GM23338 (cell line): Measurements from ENCODE around the gene MAN1A2. TPM values are rescaled to one million over a fixed set of nuclear protein-coding genes. Genes with fewer than 3 reads are reported as not detected.

Experiments used
- ATAC-seq: fragments of 200-7000 bp; cut with Tn5 transposase; 3 replicates; pipeline ENCODE4 v1.9.1; 2020
- DNase-seq: peaks from one replicate; pipeline ENCODE4 v3.0.0-alpha.2; 2015; ENCODE audit warnings: low spot score
- H2AFZ ChIP-seq: fragments of 200-600 bp; sonication (generic); 2 replicates; pipeline ENCODE4 v1.8.0; 2016; ENCODE audit warnings: antibody characterized with exemption, mild to moderate bottlenecking, moderate library complexity
- H3F3A ChIP-seq: fragments of 200-600 bp; sonication (generic); replicated peaks from 2 replicates; pipeline ENCODE4 v1.8.0; 2017; ENCODE audit warnings: antibody characterized with exemption, mixed run types, low read depth
- H3K27ac ChIP-seq: fragments of 200-600 bp; sonication (generic); 2 replicates; pipeline ENCODE4 v1.6.1; 2016; ENCODE audit warnings: low read depth
- H3K27me3 ChIP-seq: fragments of 200-600 bp; sonication (generic); 2 replicates; pipeline ENCODE4 v1.8.0; 2016; ENCODE audit warnings: mild to moderate bottlenecking, mixed run types, moderate library complexity; ENCODE audit not compliant: insufficient read depth
- H3K36me3 ChIP-seq: fragments of 200-600 bp; sonication (generic); 2 replicates; pipeline ENCODE4 v1.8.0; 2016; ENCODE audit warnings: mild to moderate bottlenecking; ENCODE audit not compliant: insufficient read depth
- H3K4me1 ChIP-seq: fragments of 200-600 bp; sonication (generic); 2 replicates; pipeline ENCODE4 v1.8.0; 2016; ENCODE audit warnings: mild to moderate bottlenecking, moderate library complexity; ENCODE audit not compliant: insufficient read depth
- H3K4me2 ChIP-seq: fragments of 200-600 bp; sonication (generic); 2 replicates; pipeline ENCODE4 v1.7.1; 2017; ENCODE audit warnings: mixed run types
- H3K4me3 ChIP-seq: fragments of 200-600 bp; sonication (generic); 2 replicates; pipeline ENCODE4 v1.6.1; 2016; ENCODE audit warnings: mixed run types
- H3K79me2 ChIP-seq: fragments of 200-600 bp; sonication (generic); replicated peaks from 2 replicates; pipeline ENCODE4 v1.8.0; 2017; ENCODE audit warnings: mild to moderate bottlenecking; ENCODE audit not compliant: insufficient read depth
- H3K9me2 ChIP-seq: fragments of 200-600 bp; sonication (generic); 2 replicates; pipeline ENCODE4 v1.8.0; 2017; ENCODE audit not compliant: insufficient read depth
- H4K20me1 ChIP-seq: fragments of 200-600 bp; sonication (generic); replicated peaks from 2 replicates; pipeline ENCODE4 v1.8.0; 2017; ENCODE audit warnings: mild to moderate bottlenecking; ENCODE audit not compliant: insufficient read depth
- H3K27ac Mint-ChIP-seq: 2 replicates; pipeline ENCODE4 v1.8.0; 2020; ENCODE audit warnings: inconsistent platforms, mild to moderate bottlenecking, moderate library complexity, mixed read lengths
- H3K27me3 Mint-ChIP-seq: 3 replicates; pipeline ENCODE4 v1.8.0; 2022; ENCODE audit warnings: low read depth, mild to moderate bottlenecking, moderate library complexity, mixed read lengths, inconsistent platforms; ENCODE audit not compliant: insufficient read depth, poor library complexity
- H3K36me3 Mint-ChIP-seq: 3 replicates; pipeline ENCODE4 v1.8.0; 2021; ENCODE audit warnings: low read depth, mild to moderate bottlenecking, inconsistent platforms, moderate library complexity, mixed read lengths
- H3K4me1 Mint-ChIP-seq: 3 replicates; pipeline ENCODE4 v1.8.0; 2020; ENCODE audit warnings: mild to moderate bottlenecking, inconsistent platforms, mixed read lengths
- H3K4me3 Mint-ChIP-seq: 3 replicates; pipeline ENCODE4 v1.8.0; 2021; ENCODE audit warnings: moderate library complexity, mild to moderate bottlenecking, inconsistent platforms, mixed read lengths
- H3K9me3 Mint-ChIP-seq: 3 replicates; pipeline ENCODE4 v1.8.0; 2020; ENCODE audit warnings: moderate library complexity, mild to moderate bottlenecking, inconsistent platforms, mixed read lengths
- CTCF ChIP-seq, 2 experiments: fragments of 200-600 bp in 1 of 2; sonication (generic) in 1 of 2; conservative IDR thresholded peaks; 2 replicates each; pipeline versions ENCODE4 v1.5.1 to v1.6.1; 2016 to 2017; ENCODE audit warnings: antibody characterized with exemption in 2 of 2, low read depth in 2 of 2, mild to moderate bottlenecking in 2 of 2, moderate library complexity in 1 of 2
- ETS1 ChIP-seq: IDR thresholded peaks from 2 replicates; pipeline ENCODE4 v1.6.1; 2016; ENCODE audit warnings: antibody characterized with exemption
- EZH2 ChIP-seq: fragments of 200-600 bp; sonication (generic); IDR thresholded peaks from one replicate; pipeline ENCODE4 v1.8.0; 2017; ENCODE audit warnings: antibody characterized with exemption, mild to moderate bottlenecking, low read depth; ENCODE audit not compliant: unreplicated experiment
- EZH2phosphoT487 ChIP-seq: fragments of 200-600 bp; sonication (generic); IDR thresholded peaks from one replicate; pipeline ENCODE4 v1.8.1; 2018; ENCODE audit warnings: antibody characterized with exemption; ENCODE audit not compliant: unreplicated experiment
- JUNB ChIP-seq: IDR thresholded peaks from one replicate; pipeline ENCODE4 v1.6.1; 2016; ENCODE audit warnings: antibody characterized with exemption; ENCODE audit not compliant: unreplicated experiment
- NANOG ChIP-seq: IDR thresholded peaks from 2 replicates; pipeline ENCODE4 v1.6.1; 2016; ENCODE audit warnings: antibody characterized with exemption, borderline replicate concordance
- POLR2AphosphoS5 ChIP-seq: IDR thresholded peaks from 2 replicates; pipeline ENCODE4 v1.6.1; 2016; ENCODE audit warnings: antibody characterized with exemption, low read depth
- REST ChIP-seq: IDR thresholded peaks from one replicate; pipeline ENCODE4 v1.6.1; 2018; ENCODE audit warnings: antibody characterized with exemption; ENCODE audit not compliant: unreplicated experiment
- STAT1 ChIP-seq: IDR thresholded peaks from one replicate; pipeline ENCODE4 v1.6.1; 2016; ENCODE audit warnings: antibody characterized with exemption; ENCODE audit not compliant: unreplicated experiment
- ZNF331 ChIP-seq: fragments of 250-450 bp; sonication (Bioruptor Pico); IDR thresholded peaks from 2 replicates; pipeline ENCODE4 v1.5.0; 2020; ENCODE audit warnings: low read depth, mild to moderate bottlenecking, moderate library complexity
- ZNF462 ChIP-seq: fragments of 250-450 bp; sonication (Bioruptor Pico); IDR thresholded peaks from 2 replicates; pipeline ENCODE4 v1.5.0; 2020; ENCODE audit warnings: mild to moderate bottlenecking, moderate library complexity
- polyA plus RNA-seq: library from polyadenylated mRNA; unstranded; fragments of >200 nt; fragmentation: Nextera tagmentation; extraction: Ambion mirVana; gene quantifications from 2 replicates; pipeline ENCODE4 v1.2.1, GENCODE V29; 2016
- total RNA-seq: library from RNA; depleted of rRNA; stranded (reverse); fragments of >200 nt; shearing (Covaris generic); gene quantifications from 2 replicates; pipeline ENCODE4 v1.2.3, GENCODE V29; 2014

Gene MAN1A2
- total and polyA plus RNA-seq, 2 experiments from 2014 or later: 18.6 to 22.2 TPM

GRCh38 chr1:117499071-117499470 lies 131.8 kb downstream of the MAN1A2 start:
- Histone ChIP-seq H3K4me3 (no peak overlapping the region), H3F3A (no peaks in the 10 kb centered on the region), H3K4me1 (no peaks in the 10 kb centered on the region), H3K36me3 (no peaks in the 10 kb centered on the region), H3K4me2 (no peak overlapping the region), H3K27ac (no peak overlapping the region), H3K27me3 (no peaks in the 10 kb centered on the region), H3K79me2 (no peaks in the 10 kb centered on the region), H2AFZ (no peak overlapping the region), H3K9me2 (no peaks in the 10 kb centered on the region), H4K20me1 (no peaks in the 10 kb centered on the region)
- Mint-ChIP-seq H3K4me3 (no peak overlapping the region), H3K4me1 (no peaks in the 10 kb centered on the region), H3K27me3 (no peaks in the 10 kb centered on the region), H3K27ac (no peak overlapping the region; the same call in 1 of the 2 replicates), H3K9me3 (no peaks in the 10 kb centered on the region), H3K36me3 (no peaks in the 10 kb centered on the region)
- DNase-seq: no peak
- TF ChIP-seq EZH2phosphoT487 (no peak), ZNF462 (CRISPR knock-in tag) (no peak), REST (no peak), NANOG (no peak), ZNF331 (CRISPR knock-in tag) (no peak), STAT1 (no peak), POLR2AphosphoS5 (no peak), CTCF (conservative IDR thresholded peaks at IDR 0.05; ENCODE audit: low read depth in 2 of 2) (no peak), EZH2 (no peak), ETS1 (no peak), JUNB (no peak)
- ATAC-seq: no peak
